IPS-11a (cell line): ENCODE results near the gene ELAVL2.

Experiments
- H3K4me3 ChIP-seq: one replicate; pipeline ENCODE4 v1.5.1; 2013; ENCODE audit warnings: low read depth, low read length, control low read depth

Gene ELAVL2

GRCh38 chr9:23826120-23826629 is at the start of gene ELAVL2:
Gene ELAVL2, minus strand, starts transcription at chr9:23826240. Its CDS starts 64,006 bp downstream, at chr9:23762234.
- peak within 1 kb of the TSS; percentile 75 for H3K4me3 ChIP-seq

GRCh38 chr9:23858234-23858633 is 32.2 kb upstream of the ELAVL2 start:
- H3K4me3 ChIP-seq, result no peak overlapping the region

- no peak overlapping the region for H3K4me3 ChIP-seq
Measured at GRCh38 chr9:23855873-23856604, 30.0 kb upstream of the ELAVL2 start.

- H3K4me3 ChIP-seq, result peak overlapping the region; percentile 54
Measured at GRCh38 chr9:23850690-23851629, 24.9 kb upstream of the ELAVL2 start.

- H3K4me3 ChIP-seq, result peak overlapping the region; percentile 54
Measured at GRCh38 chr9:23850242-23850689, 24.2 kb upstream of the ELAVL2 start.

GRCh38 chr9:23849379-23850035 is 23.5 kb upstream of the ELAVL2 start:
- H3K4me3 ChIP-seq, result peak overlapping the region; percentile 54

- no peak overlapping the region for H3K4me3 ChIP-seq
Measured at GRCh38 chr9:23842565-23843129, 16.6 kb upstream of the ELAVL2 start.

GRCh38 chr9:23841304-23841703 is 15.3 kb upstream of the ELAVL2 start:
- no peak overlapping the region for H3K4me3 ChIP-seq

- no peak overlapping the region for H3K4me3 ChIP-seq
Measured at GRCh38 chr9:23837038-23837437, 11.0 kb upstream of the ELAVL2 start.

- no peak overlapping the region for H3K4me3 ChIP-seq
Measured at GRCh38 chr9:23830929-23831730, 5.1 kb upstream of the ELAVL2 start.

- H3K4me3 ChIP-seq, result no peak overlapping the region
Measured at GRCh38 chr9:23830476-23830805, 4.4 kb upstream of the ELAVL2 start.

GRCh38 chr9:23829580-23830475 is 3.8 kb upstream of the ELAVL2 start:
- H3K4me3 ChIP-seq, result peak overlapping the region; percentile 28

GRCh38 chr9:23825700-23826099 is 340 bp downstream of the ELAVL2 start:
- H3K4me3 ChIP-seq, result peak overlapping the region; percentile 75

- peak overlapping the region; percentile 75 for H3K4me3 ChIP-seq
Measured at GRCh38 chr9:23824830-23825591, 1.0 kb downstream of the ELAVL2 start.

- H3K4me3 ChIP-seq, result peak overlapping the region; percentile 75
Measured at GRCh38 chr9:23823986-23824829, 1.8 kb downstream of the ELAVL2 start.

- H3K4me3 ChIP-seq, result peak overlapping the region; percentile 50
Measured at GRCh38 chr9:23823269-23823668, 2.8 kb downstream of the ELAVL2 start.
